GM12892 (cell line): ENCODE measurements around the gene KCNJ5.

Experiments
- POLR2A ChIP-seq: IDR thresholded peaks from 2 replicates; pipeline ENCODE4 v1.6.1; 2011; ENCODE audit warnings: low read depth, low read length, control low read depth
- POLR2AphosphoS5 ChIP-seq: IDR thresholded peaks from 2 replicates; pipeline ENCODE4 v1.6.1; 2011; ENCODE audit warnings: low read depth, low read length, control low read depth

DNA sequence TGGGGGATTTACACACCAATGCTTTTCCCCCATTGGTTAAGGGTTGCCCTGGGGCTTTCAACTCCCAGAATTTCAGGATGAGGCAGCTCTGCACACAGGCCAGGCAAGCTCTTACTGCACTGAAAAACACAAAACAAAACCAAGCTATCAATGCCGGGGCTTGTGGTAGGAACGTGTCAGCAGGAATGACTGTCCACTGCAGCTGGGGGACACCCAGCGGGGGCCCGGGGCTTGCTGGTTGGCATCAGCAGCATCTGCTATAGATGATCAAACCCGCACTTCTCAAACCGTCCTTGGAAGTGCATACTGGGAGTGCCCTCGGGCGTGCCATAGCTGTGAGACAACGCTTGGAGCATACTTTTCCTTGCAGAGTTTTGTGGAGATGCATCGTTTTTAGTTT lies 43.8 kb downstream of the KCNJ5 start:
- TF ChIP-seq POLR2A = no peak
- no peak for TF ChIP-seq POLR2AphosphoS5
